CD4-positive, alpha-beta memory T cell (primary cell): Measurements from ENCODE around the gene LINGO4. TPM values are rescaled to one million over a fixed set of nuclear protein-coding genes. Genes with fewer than 3 reads are reported as not detected.
A peak's percentile ranks its signal among the peaks of the same experiment; 100 is the strongest.
"Not testable (repeated sequence)": the region's sequence is repeated elsewhere in the genome, so short reads cannot be mapped to it uniquely, and the experiment has no call there.

Experiments
- CTCF ChIA-PET: fragments of 350-600 bp; sonication (Branson Sonifier 250); formaldehyde crosslinking; loops from one replicate; lab custom pipeline; 2021; ENCODE audit warnings: inconsistent platforms; ENCODE audit not compliant: partially characterized antibody; lab: Charles Lee
- POLR2A ChIA-PET: fragments of 350-600 bp; sonication (Branson Sonifier 250); formaldehyde crosslinking; loops from one replicate; lab custom pipeline; 2021; ENCODE audit not compliant: partially characterized antibody; lab: Charles Lee
- DNase-seq, 5 donors: peaks; one replicate each; pipeline versions ENCODE4 v3.0.0 to v3.0.0-alpha.2; 2020 to 2022; ENCODE audit warnings: mixed read lengths in 1 of 5
- H3K27ac ChIP-seq: one replicate; pipeline ENCODE4 v1.7.0; 2013; ENCODE audit warnings: low read depth, low read length
- H3K27me3 ChIP-seq: 2 replicates; pipeline ENCODE4 v1.7.0; 2013; ENCODE audit warnings: mild to moderate bottlenecking, low read length, moderate library complexity; ENCODE audit not compliant: insufficient read depth
- H3K36me3 ChIP-seq: 2 replicates; pipeline ENCODE4 v1.7.0; 2013; ENCODE audit warnings: mild to moderate bottlenecking, low read length, moderate library complexity; ENCODE audit not compliant: insufficient read depth
- H3K4me1 ChIP-seq: 2 replicates; pipeline ENCODE4 v1.7.0; 2013; ENCODE audit warnings: mild to moderate bottlenecking, low read length, moderate library complexity; ENCODE audit not compliant: insufficient read depth
- H3K4me3 ChIP-seq, 2 donors: one replicate each; pipeline ENCODE4 v1.7.0; 2013; ENCODE audit warnings: low read length in 2 of 2, mild to moderate bottlenecking in 1 of 2
- H3K9me3 ChIP-seq, 2 donors: one replicate each; pipeline ENCODE4 v1.7.0; 2013; ENCODE audit warnings: low read length in 2 of 2, control low read depth in 1 of 2; ENCODE audit not compliant: control insufficient read depth in 1 of 2
- H3K27ac Mint-ChIP-seq, 7 donors: one replicate each; pipeline ENCODE4 v1.8.0; 2020 to 2021; ENCODE audit warnings: mixed read lengths in 7 of 7, mild to moderate bottlenecking in 6 of 7, inconsistent platforms in 3 of 7, moderate library complexity in 3 of 7
- H3K27me3 Mint-ChIP-seq, 2 donors: one replicate each; pipeline ENCODE4 v1.8.0; 2020 to 2021; ENCODE audit warnings: mixed read lengths in 2 of 2
- H3K36me3 Mint-ChIP-seq, 2 donors: one replicate each; pipeline ENCODE4 v1.8.0; 2020 to 2021; ENCODE audit warnings: mixed read lengths in 2 of 2, inconsistent platforms in 1 of 2, mild to moderate bottlenecking in 1 of 2
- H3K4me1 Mint-ChIP-seq, 4 donors: one replicate each; pipeline ENCODE4 v1.8.0; 2020 to 2021; ENCODE audit warnings: mixed read lengths in 4 of 4, mild to moderate bottlenecking in 1 of 4
- H3K4me3 Mint-ChIP-seq, 8 donors: one replicate each; pipeline ENCODE4 v1.8.0; 2020 to 2021; ENCODE audit warnings: mixed read lengths in 8 of 8, mild to moderate bottlenecking in 7 of 8, moderate library complexity in 6 of 8, inconsistent platforms in 3 of 8
- H3K9me3 Mint-ChIP-seq, 8 donors: one replicate each; pipeline ENCODE4 v1.8.0; 2020 to 2021; ENCODE audit warnings: mixed read lengths in 8 of 8, mild to moderate bottlenecking in 5 of 8, inconsistent platforms in 3 of 8, moderate library complexity in 1 of 8
- intact Hi-C: fragments of 100-400 bp; cut with micrococcal nuclease; formaldehyde crosslinking; loops from one replicate; pipeline ENCODE4 v1.15.1; 2023
- polyA plus RNA-seq, 2 donors: library from polyadenylated mRNA; unstranded; fragments of 300-500 nt; fragmentation: Illumina TruSeq; gene quantifications; one replicate each; pipeline ENCODE4 v1.2.3, GENCODE V29; 2021
- total RNA-seq, 2 experiments: library from RNA; stranded (reverse); gene quantifications; one replicate each; pipeline ENCODE4 v1.2.3, GENCODE V29; 2021

Gene LINGO4
- total and polyA plus RNA-seq, 4 experiments from 2014 or later: 0.20 to 0.52 (median 0.36) TPM; not detected in 1

GRCh38 chr1:151773702-151774101 lies 31.5 kb downstream of the LINGO4 start:
- intact Hi-C loops: no loop called here
- Histone ChIP-seq H3K27ac (no peak overlapping the region), H3K9me3 (no peaks in the 10 kb centered on the region), H3K27me3 (no peaks in the 10 kb centered on the region), H3K4me1 (no peaks in the 10 kb centered on the region), H3K4me3 (no peak overlapping the region), H3K36me3 (peaks cover 41% of the 10 kb centered on the region)
- no peaks in the 10 kb centered on the region for H3K9me3 Mint-ChIP-seq
- DNase-seq: no peak
- H3K36me3 Mint-ChIP-seq: peaks cover 32 to 53% of the 10 kb centered on the region in 2 donors
- ChIA-PET POLR2A (interaction anchor here (1.0 kb wide), 1 partner anchor 60 kb away, joined by 3 read pairs; no protein-coding TSS in a partner anchor), CTCF (no interaction called here)
- H3K27me3 Mint-ChIP-seq: no peaks in the 10 kb centered on the region
- no peak overlapping the region for H3K4me3 Mint-ChIP-seq
- no peaks in the 10 kb centered on the region for H3K4me1 Mint-ChIP-seq
- peak overlapping the region in 1 of 7 donors; percentile 10 for H3K27ac Mint-ChIP-seq

GRCh38 chr1:151769270-151769669 lies 35.9 kb downstream of the LINGO4 start:
- H3K27me3 Mint-ChIP-seq, POLR2A ChIA-PET, intact Hi-C loops: not testable (repeated sequence)

GRCh38 chr1:151768351-151769066 lies 36.7 kb downstream of the LINGO4 start:
- H3K4me1 Mint-ChIP-seq: peaks cover 9 to 14% (median 10%) of the 10 kb centered on the region in 4 donors
- H3K27me3 ChIP-seq, H3K36me3 ChIP-seq, H3K4me3 ChIP-seq, H3K9me3 ChIP-seq, H3K4me1 ChIP-seq, POLR2A ChIA-PET, H3K4me3 Mint-ChIP-seq, H3K27me3 Mint-ChIP-seq, H3K9me3 Mint-ChIP-seq, DNase-seq, CTCF ChIA-PET, H3K27ac ChIP-seq, intact Hi-C loops: not testable (repeated sequence)
- H3K27ac Mint-ChIP-seq: peak overlapping the region in 1 of 7 donors; percentile 25
- peaks cover 1 to 11% of the 10 kb centered on the region in 2 donors for H3K36me3 Mint-ChIP-seq

More at GRCh38 chr1:151769270-151769669, 35.9 kb downstream of the LINGO4 start:
- H3K9me3 Mint-ChIP-seq, DNase-seq, H3K4me3 ChIP-seq, H3K27ac ChIP-seq, H3K4me1 ChIP-seq, H3K4me3 Mint-ChIP-seq, H3K36me3 ChIP-seq, H3K4me1 Mint-ChIP-seq, H3K27me3 ChIP-seq, CTCF ChIA-PET, H3K9me3 ChIP-seq, H3K27ac Mint-ChIP-seq: not testable (repeated sequence)
- peaks cover 9 to 14% of the 10 kb centered on the region in 2 donors for H3K36me3 Mint-ChIP-seq

GRCh38 chr1:151763990-151764389 lies 41.2 kb downstream of the LINGO4 start:
- peak overlapping the region; percentile 72 for H3K27ac ChIP-seq
- Mint-ChIP-seq H3K36me3 (peaks cover 17 to 40% of the 10 kb centered on the region in 2 donors), H3K4me3 (peak overlapping the region; percentile 86 to 97 (median 92)), H3K27me3 (no peaks in the 10 kb centered on the region), H3K4me1 (peaks cover 12 to 30% (median 21%) of the 10 kb centered on the region in 4 donors), H3K9me3 (no peaks in the 10 kb centered on the region), H3K27ac (peak overlapping the region; percentile 90 to 99 (median 96))
- no peaks in the 10 kb centered on the region for H3K27me3 ChIP-seq
- CTCF ChIA-PET: interaction anchor here (1.0 to 3.4 kb wide), 6 partner anchors 25 to 238 kb away, joined by 3 to 32 read pairs (median 6); partner anchors contain the start of gene TDRKH
- peaks cover 16% of the 10 kb centered on the region for H3K36me3 ChIP-seq
- peaks cover 16% of the 10 kb centered on the region for H3K4me1 ChIP-seq
- H3K4me3 ChIP-seq: peak overlapping the region; percentile 31 to 66
- POLR2A ChIA-PET: interaction anchor here (0.7 to 2.4 kb wide), 17 partner anchors 9 to 437 kb away, joined by 3 to 25 read pairs (median 4); partner anchors contain the start of genes C2CD4D, PI4KB, RORC and S100A11
- H3K9me3 ChIP-seq: no peaks in the 10 kb centered on the region
- DNase-seq: no peak
- intact Hi-C loops: loop anchor here (1.0 kb wide), 3 partner anchors 26 to 437 kb away; partner anchors contain the start of genes PI4KB and TDRKH

- Histone ChIP-seq H3K4me1 (peaks cover 16% of the 10 kb centered on the region), H3K4me3 (peak within 1 kb of the TSS; percentile 34 to 66), H3K36me3 (peaks cover 22% of the 10 kb centered on the region), H3K27ac (peak within 1 kb of the TSS; percentile 72), H3K27me3 (no peaks in the 10 kb centered on the region), H3K9me3 (no peaks in the 10 kb centered on the region)
- POLR2A ChIA-PET: interaction anchor here (0.5 to 2.5 kb wide), 30 partner anchors 8 to 436 kb away, joined by 3 to 25 read pairs (median 4); partner anchors contain the start of genes C2CD4D, PI4KB, RORC and S100A11
- Mint-ChIP-seq H3K9me3 (no peaks in the 10 kb centered on the region), H3K27me3 (no peaks in the 10 kb centered on the region), H3K36me3 (peaks cover 17 to 46% of the 10 kb centered on the region in 2 donors), H3K27ac (peak within 1 kb of the TSS; percentile 90 to 99 (median 96)), H3K4me3 (peak within 1 kb of the TSS; percentile 86 to 97 (median 92)), H3K4me1 (peaks cover 12 to 30% (median 21%) of the 10 kb centered on the region in 4 donors)
- CTCF ChIA-PET: interaction anchor here (1.0 to 3.4 kb wide), 6 partner anchors 26 to 239 kb away, joined by 3 to 32 read pairs (median 6); partner anchors contain the start of gene TDRKH
- peak; percentile 82 to 85 (median 83) for DNase-seq
- intact Hi-C loops: loop anchor here (1.0 kb wide), 3 partner anchors 27 to 436 kb away; partner anchors contain the start of genes PI4KB and TDRKH
Observed at GRCh38 chr1:151762941-151763921, 42.0 kb downstream of the LINGO4 start, which contains the start of gene MRPL9. Gene MRPL9, minus strand, starts transcription at chr1:151763496. Its CDS starts 17 bp downstream, at chr1:151763479.

- peak overlapping the region in 5 of 7 donors; percentile 29 to 65 (median 56) for H3K27ac Mint-ChIP-seq
- H3K9me3 Mint-ChIP-seq: no peaks in the 10 kb centered on the region
- peaks cover 16% of the 10 kb centered on the region for H3K4me1 ChIP-seq
- H3K4me3 ChIP-seq: no peak overlapping the region
- no peaks in the 10 kb centered on the region for H3K27me3 Mint-ChIP-seq
- H3K9me3 ChIP-seq: no peaks in the 10 kb centered on the region
- POLR2A ChIA-PET: interaction anchor here (0.6 to 1.3 kb wide), 2 partner anchors 15 to 29 kb away, joined by 3 read pairs; no protein-coding TSS in a partner anchor
- intact Hi-C loops: no loop called here
- peaks cover 20 to 56% of the 10 kb centered on the region in 2 donors for H3K36me3 Mint-ChIP-seq
- H3K4me1 Mint-ChIP-seq: peaks cover 12 to 30% (median 21%) of the 10 kb centered on the region in 4 donors
- no peaks in the 10 kb centered on the region for H3K27me3 ChIP-seq
- H3K36me3 ChIP-seq: peaks cover 23% of the 10 kb centered on the region
- CTCF ChIA-PET: interaction anchor here (1.6 kb wide), 1 partner anchor 26 kb away, joined by 4 read pairs; no protein-coding TSS in a partner anchor
- peak overlapping the region in 5 of 8 donors; percentile 29 to 53 (median 43) for H3K4me3 Mint-ChIP-seq
- no peak overlapping the region for H3K27ac ChIP-seq
- no peak for DNase-seq
Observed at GRCh38 chr1:151760597-151761385, 44.4 kb downstream of the LINGO4 start.
